Upper lobe of left lung (tissue), 6 donors: Measurements from ENCODE around the gene UBXN10. TPM values are rescaled to one million over a fixed set of nuclear protein-coding genes. Genes with fewer than 3 reads are reported as not detected.
A peak's percentile ranks its signal among the peaks of the same experiment; 100 is the strongest.

Experiments used
- ATAC-seq, 2 donors: fragments of 200-7000 bp; cut with Tn5 transposase; one replicate each; pipeline ENCODE4 v1.9.1; 2022; ENCODE audit warnings: mild to moderate bottlenecking in 2 of 2, moderate library complexity in 2 of 2; ENCODE audit not compliant: low FRiP score in 2 of 2
- DNase-seq, 2 donors: peaks; one replicate each; pipeline ENCODE4 v3.0.0-alpha.2; 2019 to 2020
- H3K27ac ChIP-seq, 4 donors: fragments of 200-600 bp; sonication (generic); one replicate each; pipeline ENCODE4 v1.5.1; 2016 to 2019
- H3K27me3 ChIP-seq, 4 donors: fragments of 200-600 bp; sonication (generic); one replicate each; pipeline ENCODE4 v1.5.1; 2017 to 2019
- H3K36me3 ChIP-seq, 4 donors: fragments of 200-600 bp; sonication (generic); one replicate each; pipeline ENCODE4 v1.5.1; 2016 to 2019
- H3K4me1 ChIP-seq, 4 donors: fragments of 200-600 bp; sonication (generic); one replicate each; pipeline ENCODE4 v1.5.1; 2018 to 2019
- H3K4me3 ChIP-seq, 4 donors: fragments of 200-600 bp; sonication (generic); one replicate each; pipeline ENCODE4 v1.5.1; 2017 to 2019; ENCODE audit warnings: mild to moderate bottlenecking in 2 of 4, moderate library complexity in 1 of 4
- H3K9me3 ChIP-seq, 4 donors: fragments of 200-600 bp; sonication (generic); one replicate each; pipeline ENCODE4 v1.5.1; 2018 to 2019
- CTCF ChIP-seq, 6 experiments: fragments of 450-650 bp in 4 of 6; fragments of 200-600 bp in 2 of 6; sonication (generic) in 2 of 6; IDR thresholded peaks; one replicate each; pipeline ENCODE4 v1.5.1; 2016 to 2019; ENCODE audit warnings: antibody characterized with exemption in 6 of 6
- EP300 ChIP-seq, 4 donors: sonication (generic); formaldehyde crosslinking; IDR thresholded peaks; one replicate each; pipeline ENCODE4 v1.5.1; 2017; ENCODE audit warnings: antibody characterized with exemption in 4 of 4, control low read depth in 2 of 4
- POLR2A ChIP-seq, 4 donors: fragments of 450-650 bp; IDR thresholded peaks; one replicate each; pipeline ENCODE4 v1.5.1; 2016 to 2017; ENCODE audit warnings: antibody characterized with exemption in 4 of 4, mild to moderate bottlenecking in 2 of 4
- POLR2AphosphoS5 ChIP-seq, 2 donors: sonication (generic); formaldehyde crosslinking; IDR thresholded peaks; one replicate each; pipeline ENCODE4 v1.5.1; 2017; ENCODE audit warnings: antibody characterized with exemption in 2 of 2
- WGBS, 2 donors: methylation state at CpG; one replicate each; pipeline ENCODE4 v1.1.5; 2017 to 2018; 5-methylcytosine and 5-hydroxymethylcytosine counted together
- total RNA-seq, 6 donors: library from RNA; depleted of rRNA in 4 of 6; stranded (reverse); fragments of >200 nt in 4 of 6; gene quantifications; one replicate each; pipeline versions ENCODE4 v1.1.0 to v1.2.1, GENCODE V29; 2016 to 2021
- donor health status: DM: no; HTN: no; CAD: no; lungs with moderate emphysema.
- donor health status: DM: no; HTN: yes; CAD: no; lungs with severe emphysema.

Gene UBXN10
- total RNA-seq, 6 donors from 2014 or later: 0.86 to 29.8 (median 6.5) TPM

GRCh38 chr1:20234788-20235535 lies 49.1 kb downstream of the UBXN10 start:
- DNase-seq: no peak
- WGBS, 2 donors: 75 to 82% methylated on average over 6 of the region's 6 CpGs
- Histone ChIP-seq H3K36me3 (no peaks in the 10 kb centered on the region), H3K27ac (no peak overlapping the region), H3K9me3 (no peaks in the 10 kb centered on the region), H3K4me1 (no peaks in the 10 kb centered on the region), H3K27me3 (no peaks in the 10 kb centered on the region), H3K4me3 (no peak overlapping the region)
- no peak for TF ChIP-seq POLR2AphosphoS5 (IDR thresholded peaks at IDR 0.05)
- TF ChIP-seq EP300 (IDR thresholded peaks at IDR 0.05): no peak
- TF ChIP-seq CTCF (IDR thresholded peaks at IDR 0.05): no peak
- no peak for TF ChIP-seq POLR2A (IDR thresholded peaks at IDR 0.05)
- no peak for ATAC-seq

GRCh38 chr1:20237646-20238045 lies 51.8 kb downstream of the UBXN10 start:
- no peaks in the 10 kb centered on the region for H3K9me3 ChIP-seq
- no peak overlapping the region for H3K27ac ChIP-seq
- DNase-seq: no peak
- H3K4me1 ChIP-seq: no peaks in the 10 kb centered on the region
- H3K4me3 ChIP-seq: no peak overlapping the region
- TF ChIP-seq CTCF (IDR thresholded peaks at IDR 0.05) (no peak), EP300 (IDR thresholded peaks at IDR 0.05) (no peak), POLR2A (IDR thresholded peaks at IDR 0.05) (no peak)
- H3K27me3 ChIP-seq: no peaks in the 10 kb centered on the region
- no peaks in the 10 kb centered on the region for H3K36me3 ChIP-seq
- no peak for ATAC-seq
- 57 to 64% methylated on average over 6 of the region's 6 CpGs for WGBS, 2 donors

- H3K9me3 ChIP-seq: no peaks in the 10 kb centered on the region
- 69 to 84% methylated on average over 2 of the region's 2 CpGs for WGBS, 2 donors
- ATAC-seq (no peak), DNase-seq (no peak)
- no peaks in the 10 kb centered on the region for H3K4me1 ChIP-seq
- no peaks in the 10 kb centered on the region for H3K36me3 ChIP-seq
- H3K27me3 ChIP-seq: no peaks in the 10 kb centered on the region
- TF ChIP-seq CTCF (IDR thresholded peaks at IDR 0.05) (no peak), EP300 (IDR thresholded peaks at IDR 0.05) (no peak), POLR2A (IDR thresholded peaks at IDR 0.05) (no peak), POLR2AphosphoS5 (IDR thresholded peaks at IDR 0.05) (no peak)
- H3K4me3 ChIP-seq: no peak overlapping the region
- no peak overlapping the region for H3K27ac ChIP-seq
Measured at GRCh38 chr1:20240012-20240411, 54.1 kb downstream of the UBXN10 start.

GRCh38 chr1:20242890-20243479 lies 57.1 kb downstream of the UBXN10 start:
- WGBS, 2 donors: 83 to 93% methylated on average over 32 to 36 of the region's 37 CpGs
- H3K27me3 ChIP-seq: no peaks in the 10 kb centered on the region
- H3K4me3 ChIP-seq: no peak overlapping the region
- ATAC-seq (no peak), DNase-seq (peak in 1 of 2 donors; percentile 59)
- TF ChIP-seq EP300 (IDR thresholded peaks at IDR 0.05) (no peak), POLR2AphosphoS5 (IDR thresholded peaks at IDR 0.05) (no peak), POLR2A (IDR thresholded peaks at IDR 0.05) (no peak), CTCF (IDR thresholded peaks at IDR 0.05) (no peak)
- no peaks in the 10 kb centered on the region for H3K9me3 ChIP-seq
- H3K27ac ChIP-seq: no peak overlapping the region
- H3K36me3 ChIP-seq: no peaks in the 10 kb centered on the region
- H3K4me1 ChIP-seq: no peaks in the 10 kb centered on the region

Other genes starting within 250 kb of the UBXN10 start
- gene PLA2G2A, start 206.5 kb upstream of the UBXN10 start, total RNA-seq: 100 to 1,000 TPM in 1 of 6 donors, 10 to 100 TPM in 2, 1 to 10 TPM in 1, under 1 TPM in 1, not detected in 1; 0.76 to 136 (median 14.9) TPM
- 1 to 10 TPM in 5 of 6 donors, not detected in 1; 1.4 to 5.1 (median 3.1) TPM for gene PLA2G5, start 115.9 kb upstream of the UBXN10 start, total RNA-seq
- under 1 TPM in 2 of 6 donors, not detected in 4; 0.13 to 0.29 TPM for gene PLA2G2D, start 66.6 kb upstream of the UBXN10 start, total RNA-seq
- not detected for gene PLA2G2F, start 46.8 kb upstream of the UBXN10 start, total RNA-seq
- gene PLA2G2C, start 422 bp downstream of the UBXN10 start, total RNA-seq: under 1 TPM in 1 of 6 donors, not detected in 5; 0.30 TPM
- under 1 TPM in 3 of 6 donors, not detected in 3; 0.14 to 0.77 (median 0.46) TPM for gene VWA5B1, start 104.8 kb downstream of the UBXN10 start, total RNA-seq